Prostate gland (tissue), 2 donors: ENCODE results near the gene GRB10.

ENCODE experiments used
- CTCF ChIP-seq, 4 experiments: fragments of 200-600 bp in 2 of 4; fragments of 450-650 bp in 2 of 4; sonication (generic) in 2 of 4; IDR thresholded peaks; 1 replicate in 3 of 4; 2 replicates in 1 of 4; pipeline ENCODE4 v1.5.1; 2016 to 2019; ENCODE audit warnings: antibody characterized with exemption in 4 of 4, mild to moderate bottlenecking in 2 of 4, moderate library complexity in 2 of 4
- POLR2A ChIP-seq: fragments of 450-650 bp; IDR thresholded peaks from one replicate; pipeline ENCODE4 v1.6.1; 2016; ENCODE audit warnings: antibody characterized with exemption, mild to moderate bottlenecking
- POLR2AphosphoS5 ChIP-seq: sonication (generic); formaldehyde crosslinking; IDR thresholded peaks from one replicate; pipeline ENCODE4 v1.6.1; 2017; ENCODE audit warnings: antibody characterized with exemption

- no peak for TF ChIP-seq CTCF (IDR thresholded peaks at IDR 0.05)
- TF ChIP-seq POLR2AphosphoS5 = no peak
- no peak for TF ChIP-seq POLR2A
Observed at GRCh38 chr7:50610521-50611277, 172.0 kb downstream of the GRB10 start.
